Left lobe of liver (tissue), 2 donors: ENCODE measurements around the gene CFAP58. TPM values are rescaled to one million over a fixed set of nuclear protein-coding genes. Genes with fewer than 3 reads are reported as not detected.

Experiments used
- ATAC-seq: fragments of 200-7000 bp; cut with Tn5 transposase; one replicate; pipeline ENCODE4 v1.9.1; 2020; ENCODE audit warnings: mild to moderate bottlenecking, moderate library complexity
- DNase-seq: peaks from one replicate; pipeline ENCODE4 v3.0.0-alpha.2; 2020; ENCODE audit warnings: low spot score
- total RNA-seq: library from RNA; stranded (reverse); gene quantifications from one replicate; pipeline ENCODE4 v1.2.1, GENCODE V29; 2021
- donor health status: DM: no; HTN: no; CAD: no; lungs with moderate emphysema.
- donor health status: DM: no; HTN: yes; CAD: no.

Gene CFAP58
- total RNA-seq, 1 donor from 2014 or later = 0.15 TPM

DNA sequence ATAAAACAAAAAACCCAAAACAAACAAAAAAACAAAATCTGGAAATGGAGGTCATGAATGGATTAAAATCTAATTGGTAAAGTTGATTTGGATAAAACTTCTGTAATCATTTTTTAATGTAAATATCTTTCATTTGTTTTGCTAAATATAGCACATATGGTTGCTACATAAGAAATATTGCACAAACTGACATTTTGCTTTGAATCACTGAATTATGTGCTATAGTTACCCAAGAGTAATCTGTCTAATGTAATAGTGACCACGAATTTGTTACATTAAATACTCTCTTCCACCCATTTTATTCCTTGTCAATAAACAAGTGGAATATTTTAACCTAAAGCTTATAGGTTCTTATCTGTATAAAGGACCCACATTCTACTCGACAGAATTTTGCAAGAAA lies 6.2 kb downstream of the CFAP58 start:
- no peak for DNase-seq
- ATAC-seq = no peak

DNA sequence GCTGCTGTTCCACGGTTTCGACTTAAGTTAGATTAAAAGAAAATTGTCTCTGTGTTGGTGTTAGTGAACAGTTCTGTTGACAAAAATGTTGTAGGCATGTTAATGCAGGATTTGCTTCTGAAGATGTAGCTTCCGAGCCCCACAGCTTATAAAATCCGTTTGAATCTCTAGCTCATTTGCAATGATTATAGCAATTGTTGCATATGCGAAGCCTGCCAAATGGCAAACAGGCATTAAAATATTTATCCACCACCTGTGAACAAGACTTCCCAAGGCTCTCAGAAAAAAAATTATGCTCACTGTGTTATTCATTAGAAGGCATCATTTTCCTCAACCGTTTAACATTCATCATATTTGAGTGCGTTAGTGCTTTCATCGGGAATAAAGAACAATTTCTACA lies 14.3 kb downstream of the CFAP58 start:
- no peak for ATAC-seq
- no peak for DNase-seq

DNA sequence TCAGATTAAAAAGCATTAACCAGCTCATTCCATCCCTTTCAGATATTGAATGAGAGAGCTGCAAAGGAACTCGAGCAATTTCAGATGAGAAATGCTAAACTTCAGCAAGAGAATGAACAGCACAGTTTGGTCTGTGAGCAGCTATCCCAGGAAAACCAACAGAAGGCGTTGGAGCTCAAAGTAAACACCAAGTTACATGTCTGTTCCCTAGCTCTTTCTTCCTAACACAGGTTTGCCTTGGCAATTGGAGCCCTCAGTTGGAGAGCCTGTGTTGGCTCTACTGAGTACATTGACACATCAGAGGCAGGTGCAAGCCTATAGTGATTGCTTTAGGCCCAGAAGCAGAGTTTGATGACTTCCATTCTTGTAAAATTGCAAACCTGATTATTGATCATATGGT lies 14.7 kb downstream of the CFAP58 start:
- ATAC-seq (no peak), DNase-seq (no peak)

DNA sequence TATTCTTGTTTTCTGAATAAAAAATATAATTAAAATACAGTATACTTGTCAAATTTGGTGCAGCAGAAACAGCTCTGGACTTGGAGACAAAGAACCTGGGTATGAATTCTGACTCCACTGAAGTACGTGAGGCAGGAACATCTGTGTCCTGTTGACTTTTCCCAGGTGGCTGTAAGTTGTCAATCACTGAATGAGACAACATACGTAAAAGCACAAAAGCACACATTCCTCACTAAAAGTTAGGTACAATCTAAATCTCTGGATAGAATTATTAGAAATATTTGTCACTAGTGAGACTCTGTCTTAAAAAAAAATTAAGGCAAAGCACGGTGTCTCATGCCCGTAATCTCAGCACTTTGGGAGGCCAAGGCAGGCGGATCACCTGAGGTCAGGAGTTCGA lies 18.1 kb downstream of the CFAP58 start:
- DNase-seq (no peak), ATAC-seq (no peak)

DNA sequence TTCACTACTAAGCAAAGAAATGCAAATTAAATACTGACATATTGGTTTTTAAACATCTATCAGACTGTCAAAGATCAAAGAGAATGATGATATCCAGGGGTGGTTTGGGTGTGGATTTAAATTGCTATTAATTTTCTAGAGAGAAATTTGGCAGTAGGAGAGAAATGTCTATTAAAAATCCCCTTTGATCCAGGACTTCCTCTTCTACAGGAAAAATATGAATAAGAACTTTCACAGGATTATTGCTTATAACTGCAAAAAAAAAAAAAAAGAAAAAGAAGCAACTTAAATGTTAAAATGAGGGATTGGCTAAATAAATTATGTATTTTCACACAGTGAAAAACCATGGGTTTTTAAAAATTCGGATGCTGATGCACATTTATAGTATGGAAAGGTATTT lies 21.0 kb downstream of the CFAP58 start:
- DNase-seq = no peak
- ATAC-seq = no peak

DNA sequence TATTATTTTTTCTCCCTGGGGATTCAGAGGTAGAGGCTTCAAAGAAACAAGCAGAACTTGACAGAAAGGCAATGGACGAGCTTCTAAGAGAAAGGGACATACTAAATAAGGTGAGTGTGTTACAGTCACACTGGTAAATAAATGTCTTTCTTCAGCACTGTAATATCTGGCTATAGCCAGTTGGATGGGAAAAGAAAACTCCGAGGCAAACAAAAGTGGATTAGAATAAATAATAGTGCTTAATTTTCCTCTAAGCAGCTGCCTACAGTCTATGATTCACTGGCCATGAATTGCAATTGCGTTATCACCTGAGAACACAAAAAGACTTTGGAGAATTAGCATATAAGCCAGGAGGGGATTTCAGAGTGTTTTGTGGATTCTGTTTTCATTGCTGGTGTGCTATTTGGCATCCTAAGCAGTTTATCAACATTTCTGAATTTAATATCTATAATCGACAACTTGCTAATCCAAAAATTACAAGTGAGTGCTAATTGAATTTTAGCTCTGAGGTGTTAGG lies 23.2 kb downstream of the CFAP58 start:
- no peak for DNase-seq
- ATAC-seq = no peak

DNA sequence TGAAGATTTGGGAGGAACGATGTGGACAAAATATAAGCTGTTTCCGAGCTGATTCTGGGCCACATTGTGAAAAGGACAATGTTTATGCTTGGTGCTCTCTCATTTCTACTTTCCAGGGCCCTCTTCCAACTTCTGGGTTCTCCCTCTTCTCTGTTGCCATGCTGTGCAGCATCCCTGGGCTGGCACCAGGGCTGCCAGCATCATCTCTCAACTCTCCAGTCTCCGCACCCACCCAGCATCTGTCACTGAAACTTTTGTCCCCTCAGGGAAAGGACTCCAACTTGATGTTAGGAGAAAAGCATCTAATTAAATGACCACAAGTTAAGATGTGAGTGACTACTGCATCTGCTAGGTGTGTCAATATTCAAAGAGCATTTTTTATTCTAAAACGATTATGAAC lies 26.7 kb downstream of the CFAP58 start:
- no peak for ATAC-seq
- no peak for DNase-seq

DNA sequence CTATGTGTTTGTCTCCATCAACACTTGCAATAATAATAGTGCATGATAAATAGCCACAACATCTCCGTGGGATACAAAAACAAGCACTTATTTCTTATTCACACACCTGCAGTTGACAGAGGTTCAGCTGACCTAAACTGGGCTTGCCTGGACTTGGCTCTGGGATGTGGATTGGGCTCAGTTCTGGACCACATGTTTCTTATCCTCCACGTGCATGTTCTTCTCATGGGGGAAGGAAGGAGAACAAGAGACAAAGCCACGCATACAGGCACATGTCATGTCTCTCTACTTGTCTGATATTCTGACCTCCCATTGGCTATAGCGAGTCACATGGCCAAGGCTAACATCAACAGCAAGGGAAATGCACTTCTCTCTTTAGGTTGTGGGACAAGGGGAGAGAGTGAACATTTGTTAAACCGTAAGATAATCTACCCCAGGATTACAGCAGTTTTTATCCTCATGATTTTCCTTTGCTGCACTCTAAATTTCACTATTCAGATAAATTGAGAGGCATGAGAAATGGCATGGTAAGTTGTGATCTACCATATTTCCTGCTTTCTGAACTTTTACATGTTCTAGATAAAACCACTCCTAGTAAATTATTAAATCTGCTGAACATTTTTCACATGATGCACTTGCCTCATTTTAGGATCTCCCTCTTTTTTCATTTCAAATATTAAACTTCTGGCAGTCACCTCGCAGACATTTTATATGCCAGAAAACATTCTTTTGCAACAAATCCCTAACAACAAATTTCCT lies 33.7 kb downstream of the CFAP58 start:
- DNase-seq (no peak), ATAC-seq (no peak)

DNA sequence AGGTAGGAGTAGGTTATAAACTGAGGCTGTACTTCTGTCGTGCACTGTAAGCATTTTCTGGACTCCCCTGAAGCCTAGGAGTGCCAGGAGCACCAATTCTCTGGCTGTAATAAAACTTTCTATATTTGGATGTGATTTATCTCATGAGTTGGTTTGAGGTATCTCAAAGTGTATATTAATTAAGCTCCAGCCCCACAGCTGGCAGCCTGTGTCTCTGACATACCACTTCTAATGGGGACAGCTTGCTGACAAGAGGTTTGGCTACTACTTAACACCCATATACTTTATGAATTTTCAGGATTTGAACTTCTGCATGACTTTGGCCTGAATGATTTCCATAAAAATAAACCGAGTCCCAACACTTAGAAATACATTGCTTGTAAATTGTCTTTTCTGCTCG lies 35.2 kb downstream of the CFAP58 start:
- no peak for DNase-seq
- ATAC-seq = no peak

DNA sequence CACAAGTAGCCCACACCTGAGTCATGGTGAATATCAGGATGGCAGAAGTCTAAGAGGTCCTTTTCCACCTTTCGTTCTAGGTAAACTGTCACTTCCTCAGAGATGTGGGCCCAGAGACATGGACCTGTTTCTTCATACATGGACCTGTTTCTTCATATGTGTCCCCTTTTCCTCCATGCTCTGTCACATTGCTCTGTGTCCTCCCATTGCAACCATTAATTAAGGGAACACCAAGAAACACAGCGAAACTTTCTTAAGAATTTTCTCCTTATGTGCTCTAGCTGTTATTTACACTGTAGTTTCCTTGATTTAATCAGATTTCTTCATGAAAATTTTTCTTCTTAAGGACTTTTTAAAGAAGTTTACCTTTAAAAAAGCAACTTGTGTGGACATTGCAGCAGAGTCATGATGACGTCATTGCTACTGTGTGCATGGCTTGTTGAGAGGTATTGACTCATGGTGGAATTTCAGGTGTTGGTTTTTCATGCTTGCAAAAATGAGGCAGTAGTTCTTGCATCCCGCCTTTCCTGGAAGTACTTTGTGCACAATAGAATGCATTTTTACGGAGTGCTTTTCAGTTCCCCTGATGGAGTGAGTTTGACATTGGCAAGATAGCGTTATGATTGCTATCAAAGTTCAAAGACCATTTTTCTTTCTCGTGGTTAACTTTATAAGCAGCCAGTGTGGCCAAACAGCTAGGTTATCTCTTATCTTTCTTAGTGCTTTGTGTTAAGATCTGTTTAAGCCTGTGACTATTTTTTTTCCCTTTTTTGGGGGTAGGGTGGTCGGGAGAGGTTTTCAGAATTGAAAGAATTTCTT lies 37.7 kb downstream of the CFAP58 start:
- ATAC-seq = no peak

DNA sequence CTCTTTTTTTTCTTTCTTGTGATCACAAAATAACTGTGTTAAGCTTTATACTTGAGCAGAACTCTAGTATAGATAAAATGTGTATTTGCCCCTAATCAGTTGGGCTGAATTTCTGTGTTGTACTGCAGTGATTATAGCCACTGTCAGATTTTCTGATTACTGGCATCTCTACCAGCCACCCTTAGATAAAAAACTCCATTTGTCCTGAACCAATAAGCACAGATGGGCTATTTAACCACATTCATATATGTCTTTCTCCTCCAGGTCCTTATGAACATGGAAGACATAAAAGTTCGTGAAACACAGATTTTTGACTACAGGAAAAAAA lies 38.3 kb downstream of the CFAP58 start:
- ATAC-seq (no peak), DNase-seq (no peak)

More for the DNA sequence above, 37.7 kb downstream of the CFAP58 start:
- DNase-seq = no peak

DNA sequence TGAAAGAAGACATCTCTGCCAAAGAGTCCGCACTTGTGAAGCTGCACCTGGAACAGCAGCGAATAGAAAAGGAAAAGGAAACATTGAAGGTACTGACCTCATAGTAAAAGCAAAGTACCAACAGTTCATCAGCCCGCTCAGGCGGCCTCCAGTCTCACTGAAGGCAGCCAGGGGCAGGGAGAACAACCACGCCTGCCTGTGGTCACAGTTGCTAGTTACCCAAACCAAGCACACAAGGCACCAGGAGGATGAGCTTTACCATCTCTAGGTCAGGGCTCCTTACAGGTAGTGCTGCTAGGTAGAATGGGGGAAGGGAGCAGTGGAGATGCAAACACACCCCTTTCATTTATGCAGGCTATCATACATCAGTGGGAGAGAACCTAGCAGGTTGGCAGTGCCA lies 39.8 kb downstream of the CFAP58 start:
- no peak for DNase-seq
- no peak for ATAC-seq

DNA sequence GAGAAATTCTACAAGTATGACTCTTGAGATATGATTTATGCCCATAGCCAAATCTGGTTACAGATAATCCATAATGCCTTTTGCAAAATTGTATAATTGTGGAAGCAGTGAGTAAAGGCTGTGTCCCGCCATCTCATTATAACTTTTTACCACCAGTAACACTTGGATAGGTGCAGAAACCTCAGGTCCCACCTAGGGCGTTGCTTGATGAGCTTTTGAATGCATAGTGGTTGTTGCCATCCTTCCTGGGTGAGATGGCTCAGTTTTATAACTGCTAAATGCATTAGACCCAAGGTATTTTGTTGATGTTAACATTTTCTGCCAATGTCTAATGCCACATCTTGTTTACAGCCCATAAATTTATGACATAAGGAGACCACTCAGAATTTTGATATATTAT lies 42.9 kb downstream of the CFAP58 start:
- ATAC-seq = no peak

DNA sequence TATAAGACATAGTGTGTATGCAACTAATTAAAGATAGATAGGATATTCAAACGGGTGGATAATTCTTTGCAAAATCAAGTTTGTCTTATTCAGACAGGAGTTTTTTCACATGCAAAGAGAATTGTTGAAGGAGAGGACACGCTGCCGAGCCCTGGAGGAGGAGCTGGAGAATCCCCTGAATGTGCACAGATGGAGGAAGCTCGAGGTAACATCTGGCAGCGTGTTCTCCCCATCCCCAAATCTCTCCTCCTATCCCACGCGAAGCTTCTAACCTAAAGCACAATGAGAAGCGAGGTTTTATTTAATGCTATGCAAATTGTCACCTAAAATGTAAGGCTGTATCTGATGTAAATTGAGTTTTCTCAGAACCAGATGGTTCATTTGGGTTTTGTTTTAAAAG lies 50.0 kb downstream of the CFAP58 start:
- ATAC-seq = no peak
- no peak for DNase-seq

More for the DNA sequence above, 42.9 kb downstream of the CFAP58 start:
- no peak for DNase-seq

DNA sequence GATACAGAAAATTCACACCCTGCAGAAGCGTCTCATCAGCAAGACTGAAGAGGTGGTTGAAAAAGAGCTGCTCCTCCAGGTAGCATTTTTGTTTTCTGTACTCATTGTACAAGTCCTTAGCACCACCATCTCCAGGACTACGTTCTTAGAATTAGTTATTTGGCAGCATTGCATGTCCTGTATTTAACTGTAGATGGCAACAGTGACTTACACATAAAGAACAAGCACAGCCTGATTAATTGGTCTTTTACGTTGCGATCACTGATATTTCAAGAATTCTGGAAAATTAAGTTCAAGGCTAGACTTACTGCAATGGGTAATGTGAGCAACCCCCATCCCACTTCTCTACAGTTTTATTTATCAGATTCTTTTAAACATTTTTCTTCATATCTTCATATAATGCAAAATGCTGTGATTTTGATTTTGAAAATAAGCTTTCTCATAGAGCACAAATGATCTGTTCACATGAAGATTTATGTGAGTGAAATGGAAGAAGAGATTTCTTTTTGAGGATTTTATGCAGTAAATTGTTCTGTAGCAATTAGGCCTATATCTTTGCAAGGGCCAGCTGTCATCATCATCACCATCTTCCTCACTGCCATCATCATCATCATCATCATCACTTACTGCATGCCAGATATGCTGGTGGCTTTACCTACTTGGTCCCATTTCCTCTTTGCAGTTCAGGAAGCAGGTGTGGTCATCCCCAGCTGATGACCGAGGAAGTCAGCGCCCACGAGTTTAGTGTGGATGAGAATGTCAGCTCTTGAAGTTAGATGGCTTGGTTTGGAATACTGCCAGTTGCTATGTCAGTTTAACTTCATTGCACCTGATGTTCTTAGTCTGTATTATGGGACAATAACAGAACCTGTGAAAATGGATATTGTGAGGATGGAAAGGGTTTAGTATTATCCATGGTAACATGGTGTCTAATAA lies 53.4 kb downstream of the CFAP58 start:
- ATAC-seq = peak; percentile 49
- DNase-seq = no peak

DNA sequence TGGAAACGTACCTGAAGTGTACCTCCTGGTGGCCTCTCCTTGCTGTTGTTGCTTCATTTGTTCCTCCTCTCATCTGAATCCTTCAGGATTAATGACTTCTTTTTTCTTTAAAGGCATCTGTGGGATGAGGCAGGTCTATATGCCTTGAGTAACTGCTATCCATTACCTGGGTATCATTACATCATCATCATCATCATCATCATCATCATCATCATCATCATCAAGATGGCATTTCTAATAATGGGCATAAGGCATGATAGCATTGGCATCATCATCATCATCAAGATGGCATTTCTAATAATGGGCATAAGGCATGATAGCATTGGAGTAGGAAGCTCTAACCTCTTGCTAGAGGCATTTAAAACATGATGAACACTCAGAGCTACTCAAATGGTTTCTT lies 59.9 kb downstream of the CFAP58 start:
- ATAC-seq (no peak), DNase-seq (no peak)

DNA sequence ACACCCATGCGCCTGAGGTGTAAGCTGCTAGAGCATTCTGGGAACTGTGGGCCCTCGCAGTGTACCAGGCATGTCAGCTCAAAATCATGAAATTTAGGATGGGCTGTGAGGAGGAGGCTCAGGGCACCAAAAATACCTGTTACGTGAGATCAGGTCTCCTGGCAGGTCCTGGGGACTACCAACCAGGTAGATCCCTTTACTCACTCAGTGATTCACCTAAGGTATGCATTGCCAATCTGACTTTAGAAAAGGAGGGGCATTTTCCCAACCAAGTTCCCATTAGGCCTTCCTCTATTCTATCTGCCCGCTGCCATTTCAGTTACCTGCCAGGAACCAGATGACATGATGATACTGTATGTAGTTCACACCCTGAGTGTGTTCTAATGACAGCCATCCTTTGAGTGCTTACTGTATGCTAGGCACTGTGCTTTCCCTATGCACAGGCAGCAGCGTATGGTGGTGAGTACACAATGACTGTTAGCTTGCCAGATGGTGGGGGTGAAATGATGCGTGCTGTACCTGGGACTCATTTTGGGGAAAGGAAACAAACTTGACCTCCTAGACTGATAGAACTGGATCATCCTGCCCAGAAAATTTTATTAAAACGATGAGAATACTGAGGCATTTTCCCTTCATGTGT lies 62.0 kb downstream of the CFAP58 start:
- ATAC-seq = no peak
- no peak for DNase-seq

DNA sequence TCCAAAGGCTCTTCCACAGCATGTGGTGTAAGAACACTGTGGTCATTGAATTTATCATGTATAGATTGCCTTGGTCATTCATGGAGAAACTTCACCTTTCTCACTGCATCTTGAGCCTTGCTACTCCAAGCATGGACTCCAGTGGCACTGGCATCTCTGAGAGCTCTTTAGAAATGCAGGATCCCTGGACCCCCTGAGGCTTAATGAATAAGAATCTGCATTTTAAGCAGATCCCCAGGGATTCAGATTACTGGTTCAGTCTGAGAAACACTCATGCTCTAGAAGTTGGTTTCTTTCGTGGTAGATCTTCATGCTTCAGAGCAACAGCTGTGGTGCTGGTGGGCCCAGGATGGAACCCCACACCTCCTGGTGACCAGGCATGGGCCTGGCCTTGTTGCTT lies 63.2 kb downstream of the CFAP58 start:
- DNase-seq = no peak
- no peak for ATAC-seq

DNA sequence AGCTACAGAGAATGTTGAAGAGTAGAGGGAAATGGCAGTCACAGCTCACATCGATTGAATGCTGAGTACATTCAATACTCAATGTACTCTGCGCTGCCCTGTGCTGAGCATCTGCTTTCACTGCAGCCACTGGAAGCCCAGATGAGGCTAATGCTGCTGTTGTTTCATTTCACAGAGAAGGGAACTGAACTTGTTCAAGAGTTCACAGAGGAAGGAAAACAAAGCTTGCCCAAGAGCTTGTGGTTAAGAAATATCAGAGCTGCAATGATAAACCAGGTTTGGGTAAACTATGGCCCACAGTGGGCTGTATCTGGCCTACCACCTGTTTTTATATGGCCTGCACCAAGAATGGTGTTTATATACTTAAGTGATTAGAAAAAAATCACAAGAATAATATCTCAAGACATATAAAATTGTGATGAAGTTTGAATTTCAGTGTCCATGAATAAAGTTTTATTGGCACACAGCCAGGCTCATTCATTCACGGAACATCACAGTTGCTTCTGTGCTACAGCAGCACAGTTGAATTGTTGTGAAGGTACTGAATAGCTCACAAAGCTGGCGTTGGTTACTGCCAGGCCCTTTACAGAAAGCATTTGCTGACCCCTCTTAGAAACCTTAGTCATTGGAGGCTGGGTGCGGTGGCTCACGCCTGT lies 64.1 kb downstream of the CFAP58 start:
- ATAC-seq (peak; percentile 55), DNase-seq (no peak)

DNA sequence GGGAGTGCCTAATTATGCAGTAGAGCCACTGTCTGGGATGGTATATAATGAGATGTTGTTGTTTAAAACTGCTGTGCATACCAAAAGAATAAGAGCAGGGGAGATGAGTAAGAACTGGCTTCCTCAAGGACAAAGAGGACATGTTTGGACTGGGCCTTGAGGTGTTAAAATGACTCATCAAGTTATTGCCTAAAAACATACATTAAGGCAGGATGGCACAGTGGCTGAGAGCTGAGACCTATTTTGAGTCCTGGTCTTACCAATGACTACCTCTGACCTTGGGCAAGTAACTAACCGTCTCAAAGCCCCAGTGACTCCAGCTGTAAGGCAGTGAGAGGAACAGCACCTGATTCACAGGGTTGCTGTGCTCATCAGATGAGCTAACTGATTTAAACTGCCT lies 71.1 kb downstream of the CFAP58 start:
- DNase-seq (no peak), ATAC-seq (no peak)
